Type B pancreatic cell (in vitro differentiated cells): ENCODE results near the gene SYNPR. TPM values are rescaled to one million over a fixed set of nuclear protein-coding genes. Genes with fewer than 3 reads are reported as not detected.

ENCODE experiments used
- DNase-seq: peaks from one replicate; pipeline ENCODE4 v3.0.0; 2021; ENCODE audit warnings: mixed read lengths; ENCODE audit not compliant: unreplicated experiment; ENCODE audit errors: extremely low spot score
- H3K27ac Mint-ChIP-seq: 2 replicates; pipeline ENCODE4 v1.8.0; 2021; ENCODE audit warnings: mild to moderate bottlenecking, mixed read lengths
- H3K27me3 Mint-ChIP-seq: 2 replicates; pipeline ENCODE4 v1.8.0; 2021; ENCODE audit warnings: mixed read lengths
- H3K36me3 Mint-ChIP-seq: 2 replicates; pipeline ENCODE4 v1.8.0; 2021; ENCODE audit warnings: mixed read lengths
- H3K4me1 Mint-ChIP-seq: one replicate; pipeline ENCODE4 v1.8.0; 2021; ENCODE audit warnings: mixed read lengths; ENCODE audit not compliant: unreplicated experiment
- H3K4me3 Mint-ChIP-seq: 2 replicates; pipeline ENCODE4 v1.8.0; 2021; ENCODE audit warnings: mild to moderate bottlenecking, mixed read lengths
- H3K9me3 Mint-ChIP-seq: 2 replicates; pipeline ENCODE4 v1.8.0; 2021; ENCODE audit warnings: mixed read lengths
- total RNA-seq: library from RNA; stranded (reverse); gene quantifications from 2 replicates; pipeline ENCODE4 v1.2.1, GENCODE V29; 2021; ENCODE audit warnings: low replicate concordance
- TF ChIP-seq, protein P1 (sequence below): fragments of 200-600 bp; sonication (generic); conservative IDR thresholded peaks from 2 replicates; pipeline ENCODE4 v1.5.0; 2021; ENCODE audit warnings: antibody characterized with exemption, mild to moderate bottlenecking

The SYNPR gene
- total RNA-seq, 1 donor from 2014 or later: 2.3 TPM

DNA sequence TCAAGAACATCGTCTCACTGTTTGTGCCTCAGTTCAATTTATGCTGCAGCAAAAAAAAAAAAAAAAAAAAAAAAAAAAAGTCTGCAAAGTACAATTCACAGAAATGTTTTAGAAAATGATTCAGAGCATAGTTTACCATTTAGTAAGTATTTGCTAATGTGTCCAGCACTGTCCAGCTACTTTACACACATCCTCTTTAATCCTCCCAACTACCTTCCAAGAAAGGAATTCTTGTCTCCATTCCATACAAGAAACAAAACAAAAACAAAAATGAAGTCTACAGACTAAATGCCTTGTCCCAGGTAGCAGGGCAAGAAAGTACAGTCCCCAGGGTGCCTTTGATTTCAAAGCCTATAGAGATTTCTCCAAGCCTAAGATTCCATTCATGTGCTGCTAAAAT, 335.5 kb downstream of the SYNPR start:
- no peaks in the 10 kb centered on the region for H3K4me1 Mint-ChIP-seq
- no peak overlapping the region for H3K27ac Mint-ChIP-seq
- no peak for DNase-seq
- H3K27me3 Mint-ChIP-seq: no peaks in the 10 kb centered on the region
- H3K4me3 Mint-ChIP-seq: no peak overlapping the region
- no peaks in the 10 kb centered on the region for H3K9me3 Mint-ChIP-seq
- TF ChIP-seq, protein P1, sequence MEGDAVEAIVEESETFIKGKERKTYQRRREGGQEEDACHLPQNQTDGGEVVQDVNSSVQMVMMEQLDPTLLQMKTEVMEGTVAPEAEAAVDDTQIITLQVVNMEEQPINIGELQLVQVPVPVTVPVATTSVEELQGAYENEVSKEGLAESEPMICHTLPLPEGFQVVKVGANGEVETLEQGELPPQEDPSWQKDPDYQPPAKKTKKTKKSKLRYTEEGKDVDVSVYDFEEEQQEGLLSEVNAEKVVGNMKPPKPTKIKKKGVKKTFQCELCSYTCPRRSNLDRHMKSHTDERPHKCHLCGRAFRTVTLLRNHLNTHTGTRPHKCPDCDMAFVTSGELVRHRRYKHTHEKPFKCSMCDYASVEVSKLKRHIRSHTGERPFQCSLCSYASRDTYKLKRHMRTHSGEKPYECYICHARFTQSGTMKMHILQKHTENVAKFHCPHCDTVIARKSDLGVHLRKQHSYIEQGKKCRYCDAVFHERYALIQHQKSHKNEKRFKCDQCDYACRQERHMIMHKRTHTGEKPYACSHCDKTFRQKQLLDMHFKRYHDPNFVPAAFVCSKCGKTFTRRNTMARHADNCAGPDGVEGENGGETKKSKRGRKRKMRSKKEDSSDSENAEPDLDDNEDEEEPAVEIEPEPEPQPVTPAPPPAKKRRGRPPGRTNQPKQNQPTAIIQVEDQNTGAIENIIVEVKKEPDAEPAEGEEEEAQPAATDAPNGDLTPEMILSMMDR: no peak
- no peaks in the 10 kb centered on the region for H3K36me3 Mint-ChIP-seq

DNA sequence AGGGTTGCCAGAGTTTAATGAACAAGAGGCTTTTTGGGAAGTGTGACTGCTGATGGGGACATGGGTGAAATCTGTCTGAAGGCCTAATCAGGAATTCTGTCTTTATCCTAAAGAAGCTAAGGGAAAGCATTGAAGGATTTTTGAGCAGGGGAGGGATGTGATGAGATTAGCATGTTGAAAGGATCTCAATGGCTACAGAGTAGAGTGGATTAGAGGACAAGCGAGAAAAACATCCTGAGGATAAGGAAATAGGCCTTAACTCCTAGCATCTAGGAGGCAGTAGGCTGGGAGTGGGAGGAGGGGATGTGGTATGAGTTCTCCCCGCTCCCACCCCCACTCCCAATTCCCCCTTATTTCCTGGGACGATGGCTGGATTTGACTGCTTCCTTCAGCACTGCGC, 339.3 kb downstream of the SYNPR start:
- Mint-ChIP-seq H3K4me1 (no peaks in the 10 kb centered on the region), H3K27me3 (peaks cover 4% of the 10 kb centered on the region), H3K36me3 (no peaks in the 10 kb centered on the region), H3K9me3 (no peaks in the 10 kb centered on the region), H3K4me3 (no peak overlapping the region), H3K27ac (no peak overlapping the region)
- no peak for DNase-seq
- TF ChIP-seq, protein P1: no peak

DNA sequence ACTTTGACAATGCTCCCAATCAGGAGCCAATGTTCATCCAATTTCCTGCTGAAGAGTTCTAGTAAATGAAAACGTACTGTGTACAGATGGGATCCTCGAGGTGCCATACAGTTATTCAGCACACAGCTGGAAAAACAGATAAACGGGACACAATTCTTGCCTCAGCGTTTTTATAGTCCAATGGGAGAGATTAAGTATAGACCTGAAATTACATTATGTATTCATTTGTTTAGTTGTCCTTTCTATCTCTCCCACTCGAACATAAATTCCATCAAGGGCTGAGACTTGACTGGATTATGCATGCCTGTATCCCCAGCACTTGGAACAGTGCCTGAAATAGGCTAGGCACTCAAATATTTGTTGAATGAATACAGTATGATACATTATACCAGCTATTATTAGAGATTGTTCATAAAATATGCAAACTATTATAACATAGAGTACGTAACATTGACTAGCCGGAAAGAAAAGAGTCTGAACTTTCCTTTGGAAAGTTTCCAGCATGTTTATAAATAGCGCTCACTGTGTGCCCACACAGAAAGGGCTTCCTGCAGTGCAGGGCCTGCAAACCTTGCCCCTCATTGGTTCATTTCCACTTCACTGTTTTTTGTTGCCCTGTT, 346.9 kb downstream of the SYNPR start:
- H3K4me3 Mint-ChIP-seq: no peak overlapping the region

DNA sequence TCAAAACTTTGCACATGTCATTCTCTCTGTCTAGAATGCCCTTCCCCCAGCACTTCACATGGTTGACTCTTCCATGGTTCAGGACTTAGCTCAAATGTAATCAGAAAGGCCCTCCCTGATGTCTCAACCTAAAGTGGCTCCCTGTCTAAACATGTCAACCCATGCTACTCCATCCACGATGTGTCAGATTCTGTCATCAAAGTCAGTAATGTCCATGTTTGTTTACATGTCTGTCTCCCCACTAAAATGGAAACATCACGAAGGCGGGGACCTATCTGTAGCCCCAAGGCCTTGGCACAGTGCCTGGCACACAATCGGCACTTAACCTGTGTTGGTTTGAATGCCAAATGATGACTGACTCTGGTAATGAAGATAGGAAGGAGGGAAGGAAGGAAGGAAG, 353.6 kb downstream of the SYNPR start:
- H3K9me3 Mint-ChIP-seq: no peaks in the 10 kb centered on the region
- TF ChIP-seq, protein P1: no peak
- H3K4me3 Mint-ChIP-seq: no peak overlapping the region
- no peaks in the 10 kb centered on the region for H3K36me3 Mint-ChIP-seq
- H3K27me3 Mint-ChIP-seq: peaks cover 12% of the 10 kb centered on the region
- no peak overlapping the region for H3K27ac Mint-ChIP-seq
- H3K4me1 Mint-ChIP-seq: peaks cover 4% of the 10 kb centered on the region
- DNase-seq: no peak

More for the DNA sequence above, 346.9 kb downstream of the SYNPR start:
- DNase-seq: no peak
- H3K36me3 Mint-ChIP-seq: no peaks in the 10 kb centered on the region
- TF ChIP-seq, protein P1: no peak
- H3K27ac Mint-ChIP-seq: no peak overlapping the region
- peaks cover 15% of the 10 kb centered on the region for H3K4me1 Mint-ChIP-seq
- peaks cover 4% of the 10 kb centered on the region for H3K27me3 Mint-ChIP-seq
- no peaks in the 10 kb centered on the region for H3K9me3 Mint-ChIP-seq

DNA sequence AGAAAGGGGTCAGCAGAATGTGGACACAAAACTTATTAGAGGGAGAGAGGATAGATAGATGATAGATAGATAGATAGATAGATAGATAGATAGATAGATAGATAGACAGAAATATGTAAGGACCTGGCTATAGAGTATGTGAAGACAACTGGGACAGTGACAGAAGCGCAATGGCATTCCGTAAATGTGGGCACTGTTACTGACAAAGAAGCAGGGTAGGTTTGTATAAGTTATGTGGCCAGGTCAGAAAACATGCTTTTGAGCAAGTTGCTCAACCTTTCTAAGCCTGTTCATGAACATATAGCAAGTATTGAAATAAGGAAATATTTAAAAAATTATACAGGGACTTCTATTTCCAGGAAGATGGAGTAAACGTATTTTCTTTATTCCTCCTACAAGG, 357.1 kb downstream of the SYNPR start:
- no peak for DNase-seq
- Mint-ChIP-seq H3K27ac (no peak overlapping the region), H3K36me3 (no peaks in the 10 kb centered on the region), H3K27me3 (peaks cover 12% of the 10 kb centered on the region), H3K9me3 (no peaks in the 10 kb centered on the region), H3K4me1 (no peaks in the 10 kb centered on the region), H3K4me3 (no peak overlapping the region)
- TF ChIP-seq, protein P1: no peak
